Keratinocyte (primary cell): ENCODE data around the gene DUSP28.

Source experiments
- CTCF ChIP-seq, 3 experiments: IDR thresholded peaks in 1 of 3; conservative IDR thresholded peaks in 1 of 3; optimal IDR thresholded peaks in 1 of 3; 2 replicates in 2 of 3; 3 replicates in 1 of 3; pipeline versions ENCODE3 to v1.5.1; 2011; ENCODE audit warnings: low read length in 3 of 3, mild to moderate bottlenecking in 3 of 3, moderate library complexity in 2 of 3, control low read depth in 1 of 3, inconsistent platforms in 1 of 3; ENCODE audit not compliant: insufficient read depth in 2 of 3; ENCODE audit errors: extremely low read depth in 1 of 3
- EZH2 ChIP-seq: IDR thresholded peaks from one replicate; pipeline ENCODE4 v1.6.1; 2012; ENCODE audit warnings: inconsistent platforms, mild to moderate bottlenecking, low read length, moderate library complexity

GRCh38 chr2:240523451-240524281 is 36.5 kb upstream of the DUSP28 start:
- no peak for TF ChIP-seq CTCF (optimal IDR thresholded peaks at IDR 0.05 in 1 of 3, IDR thresholded peaks at IDR 0.05 in 1 of 3, conservative IDR thresholded peaks at IDR 0.05 in 1 of 3; ENCODE audit: extremely low read depth in 1 of 3, insufficient read depth in 2 of 3, low read length in 3 of 3)
- TF ChIP-seq EZH2 = no peak
